ENCODE measurements around the gene CAPN14.

CAPN14 gene

DNA sequence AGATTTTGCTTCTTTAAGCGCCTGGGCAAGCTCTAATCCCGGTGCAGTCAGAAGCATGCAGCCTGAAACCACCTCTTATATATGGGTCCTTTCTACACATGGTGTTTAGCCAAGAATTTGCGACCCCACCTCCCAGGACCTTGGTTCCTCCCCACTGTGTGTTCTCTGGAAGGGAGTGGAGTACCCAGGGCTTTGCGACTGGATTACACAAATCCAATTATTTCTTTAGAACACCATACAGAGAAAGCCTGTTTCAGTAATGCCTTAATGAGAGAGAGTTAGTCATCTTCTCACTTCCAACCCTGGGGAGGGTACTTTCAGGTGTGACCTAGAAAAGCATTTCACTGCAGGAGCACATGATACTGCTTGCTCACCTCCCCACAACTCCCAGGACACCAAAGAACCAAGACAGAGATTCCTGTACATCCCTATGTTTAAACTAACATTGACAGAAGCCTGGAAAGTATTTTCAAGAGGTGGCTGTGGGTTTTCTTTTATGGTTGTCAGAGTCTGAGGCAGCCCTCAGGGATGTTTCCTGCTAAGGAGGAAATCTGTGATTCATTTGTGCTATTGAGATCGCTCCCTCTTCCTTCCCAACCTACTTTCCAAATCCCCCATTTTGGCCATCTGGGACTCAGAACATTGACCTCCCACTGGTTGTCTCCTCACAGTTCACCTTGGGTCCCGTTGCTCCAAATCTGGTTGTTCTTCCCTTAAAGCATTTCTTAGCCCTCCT is at the start of gene CAPN14:
TSS of gene CAPN14 (minus strand) at position 51 of the 736 bp plus-strand sequence. CDS start 12,068 bp downstream, outside the sequence.
- no peak for DNase-seq (ENCODE audit: low read depth in 3 of 3, low spot score in 1 of 3)

DNA sequence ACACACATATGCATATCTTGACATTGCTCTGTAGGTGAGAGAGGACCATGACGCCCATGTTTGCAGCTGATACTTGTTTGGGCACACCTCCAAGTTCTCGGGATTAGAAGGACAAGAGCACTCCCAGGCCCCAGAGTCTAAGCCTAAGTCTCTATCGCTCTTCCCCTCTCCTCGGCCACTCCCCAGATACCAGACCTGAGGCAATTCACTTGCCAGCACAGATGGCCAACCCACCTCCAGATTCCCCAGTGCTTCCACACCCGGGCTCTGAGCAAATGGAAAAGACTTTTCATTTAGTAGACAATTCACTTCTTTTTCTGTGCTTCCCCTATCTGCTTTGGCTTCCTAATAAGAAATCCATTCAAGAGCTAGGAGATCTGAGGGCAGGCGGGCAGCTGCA is 49.5 kb upstream of the CAPN14 start:
- no peak for DNase-seq (ENCODE audit: low read depth in 3 of 3, low spot score in 1 of 3)

DNA sequence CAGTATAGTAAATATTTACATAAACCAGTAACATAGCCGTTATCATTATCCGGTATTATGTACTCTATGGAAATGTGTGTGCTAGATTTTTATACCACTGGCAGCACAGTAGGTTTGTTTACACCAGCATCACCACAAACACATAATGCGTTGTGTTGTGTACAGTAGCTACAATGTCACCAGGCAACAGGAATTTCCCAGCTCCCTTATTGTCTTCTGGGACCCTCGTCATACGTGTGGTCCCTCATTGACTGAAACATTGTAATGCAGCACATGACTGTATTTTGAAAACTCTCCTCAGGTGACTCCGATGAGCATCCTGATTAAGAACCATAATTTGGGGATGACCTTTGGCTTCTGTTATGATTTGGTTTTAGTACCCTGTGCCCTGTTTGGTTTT is 47.9 kb upstream of the CAPN14 start:
- DNase-seq (ENCODE audit: low read depth in 3 of 3, low spot score in 1 of 3) = no peak

- no peak for DNase-seq (ENCODE audit: low read depth in 3 of 3, low spot score in 1 of 3)
Measured at GRCh38 chr2:31263636-31264190, 46.4 kb upstream of the CAPN14 start.

GRCh38 chr2:31260870-31261269 is 43.6 kb upstream of the CAPN14 start:
- no peak for DNase-seq (ENCODE audit: low read depth in 3 of 3, low spot score in 1 of 3)

- no peak for DNase-seq (ENCODE audit: low read depth in 3 of 3, low spot score in 1 of 3)
Measured at GRCh38 chr2:31259075-31259474, 41.8 kb upstream of the CAPN14 start.

- no peak for DNase-seq (ENCODE audit: low read depth in 3 of 3, low spot score in 1 of 3)
Measured at GRCh38 chr2:31258351-31258750, 41.0 kb upstream of the CAPN14 start.

DNA sequence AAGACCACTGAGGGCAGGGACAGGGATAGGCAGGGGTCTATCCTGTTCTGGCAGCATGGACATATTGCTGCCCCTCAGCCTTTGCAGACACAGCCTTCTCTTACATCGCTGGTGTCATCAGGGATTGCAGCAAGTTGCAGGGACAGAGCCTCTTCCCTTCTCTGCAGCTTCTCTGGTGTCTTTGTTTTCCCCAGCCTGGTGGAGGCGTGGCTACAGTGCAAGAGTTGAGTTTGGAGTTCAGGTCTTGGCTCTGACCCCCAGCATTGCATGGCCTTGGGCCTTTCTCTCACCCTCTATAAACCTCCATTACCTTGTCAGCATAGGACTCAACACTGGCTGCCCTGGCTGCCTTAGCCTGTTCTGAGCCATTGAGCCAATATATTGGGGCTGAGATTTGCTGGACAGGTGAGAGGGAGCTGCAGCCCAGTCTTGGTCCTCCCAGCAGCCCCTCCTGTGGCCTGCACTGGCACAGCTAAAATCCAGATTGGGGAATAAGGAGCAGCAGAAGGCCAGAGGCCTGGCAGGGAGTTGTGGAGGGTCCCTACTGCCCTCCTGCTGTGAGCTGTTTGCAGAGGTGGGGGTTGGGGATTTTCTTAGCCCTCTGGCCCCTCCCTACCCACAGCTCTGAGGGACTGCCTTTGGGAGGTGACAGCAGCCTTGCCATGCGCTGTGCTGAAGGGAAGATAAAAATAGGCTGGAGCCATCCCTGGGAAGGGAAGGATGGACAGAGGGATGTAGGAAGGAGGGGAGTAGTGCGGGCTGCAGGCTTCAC is 39.5 kb upstream of the CAPN14 start:
- no peak for DNase-seq (ENCODE audit: low read depth in 3 of 3, low spot score in 1 of 3)

DNA sequence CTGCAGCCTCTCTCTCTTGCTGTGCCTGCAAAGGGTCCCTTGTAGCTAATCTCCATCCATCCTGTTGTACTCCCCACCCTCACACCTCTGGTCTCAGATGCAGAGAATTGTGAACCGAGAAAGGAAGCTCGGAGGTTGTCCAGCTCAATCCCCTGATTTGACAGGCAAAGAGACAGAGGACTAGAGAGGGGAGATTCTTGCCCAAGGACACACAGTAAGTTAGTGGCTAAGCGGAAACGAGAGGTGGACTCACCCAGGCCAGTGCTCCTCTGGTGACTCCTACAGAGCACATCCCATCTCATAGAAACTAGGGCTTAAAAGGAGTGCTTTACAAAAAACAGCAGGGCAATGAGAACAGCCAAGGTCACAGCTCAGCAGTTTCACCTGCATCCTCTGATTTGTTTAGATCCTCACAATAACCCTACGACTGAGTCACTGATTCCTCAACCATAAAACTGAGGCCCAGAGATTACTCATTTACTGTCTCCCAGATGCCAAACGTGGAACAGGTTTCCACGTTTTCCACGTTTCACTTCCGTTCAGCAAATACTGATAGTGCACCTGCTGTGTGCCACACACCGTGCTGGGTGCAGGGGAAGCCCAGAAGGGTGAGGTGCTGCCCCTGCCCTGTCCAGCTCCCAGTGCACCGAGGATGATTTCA is 38.7 kb upstream of the CAPN14 start:
- no peak for DNase-seq (ENCODE audit: low read depth in 3 of 3, low spot score in 1 of 3)

DNA sequence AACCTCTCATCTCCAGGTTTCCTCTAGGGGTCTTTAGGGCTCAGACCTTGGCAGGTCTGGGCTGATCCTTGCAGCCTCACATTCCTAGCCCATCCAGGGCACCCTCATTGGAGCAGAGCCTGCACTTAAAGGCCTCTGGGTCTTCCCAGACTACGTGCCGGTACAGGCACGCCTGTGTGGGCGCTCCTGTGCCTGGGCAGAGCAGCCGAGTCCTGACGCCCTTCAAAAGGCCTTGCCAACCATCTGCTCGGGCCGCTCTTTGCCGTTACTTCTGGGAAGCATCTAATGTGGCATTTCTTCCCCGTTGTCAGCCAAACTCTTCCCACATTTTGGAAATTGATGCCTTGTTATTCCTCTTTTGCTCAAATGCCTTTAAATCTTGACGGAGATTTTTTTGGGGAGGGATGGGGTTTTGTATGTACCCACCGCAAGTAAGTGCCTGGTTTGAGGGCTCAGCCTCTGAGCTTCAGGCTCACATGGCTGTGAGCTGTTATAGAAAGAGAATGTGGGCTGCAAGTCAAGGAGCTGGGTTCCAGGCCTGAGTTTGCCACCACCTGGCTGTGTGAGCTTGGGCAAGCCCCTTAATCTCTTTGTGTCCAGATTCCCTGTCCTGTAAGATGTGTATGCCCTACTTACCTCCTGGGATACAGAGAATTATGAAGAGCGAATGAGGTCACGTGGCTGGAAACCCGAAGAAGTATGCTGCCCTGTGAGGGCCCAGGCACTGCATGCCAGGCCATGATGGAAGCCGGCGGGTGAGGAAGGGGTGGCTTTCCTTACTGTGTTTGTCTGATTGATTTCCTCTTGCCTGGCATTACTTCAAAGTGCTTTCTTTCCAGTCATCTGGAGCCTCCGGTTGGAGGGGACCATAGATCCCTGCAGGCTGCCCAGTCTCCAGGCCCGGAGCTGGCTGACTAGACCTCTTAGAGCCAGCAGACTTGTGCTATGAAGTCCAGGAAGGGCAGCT is 37.2 kb upstream of the CAPN14 start:
- DNase-seq (ENCODE audit: low read depth in 3 of 3, low spot score in 1 of 3) = no peak

DNA sequence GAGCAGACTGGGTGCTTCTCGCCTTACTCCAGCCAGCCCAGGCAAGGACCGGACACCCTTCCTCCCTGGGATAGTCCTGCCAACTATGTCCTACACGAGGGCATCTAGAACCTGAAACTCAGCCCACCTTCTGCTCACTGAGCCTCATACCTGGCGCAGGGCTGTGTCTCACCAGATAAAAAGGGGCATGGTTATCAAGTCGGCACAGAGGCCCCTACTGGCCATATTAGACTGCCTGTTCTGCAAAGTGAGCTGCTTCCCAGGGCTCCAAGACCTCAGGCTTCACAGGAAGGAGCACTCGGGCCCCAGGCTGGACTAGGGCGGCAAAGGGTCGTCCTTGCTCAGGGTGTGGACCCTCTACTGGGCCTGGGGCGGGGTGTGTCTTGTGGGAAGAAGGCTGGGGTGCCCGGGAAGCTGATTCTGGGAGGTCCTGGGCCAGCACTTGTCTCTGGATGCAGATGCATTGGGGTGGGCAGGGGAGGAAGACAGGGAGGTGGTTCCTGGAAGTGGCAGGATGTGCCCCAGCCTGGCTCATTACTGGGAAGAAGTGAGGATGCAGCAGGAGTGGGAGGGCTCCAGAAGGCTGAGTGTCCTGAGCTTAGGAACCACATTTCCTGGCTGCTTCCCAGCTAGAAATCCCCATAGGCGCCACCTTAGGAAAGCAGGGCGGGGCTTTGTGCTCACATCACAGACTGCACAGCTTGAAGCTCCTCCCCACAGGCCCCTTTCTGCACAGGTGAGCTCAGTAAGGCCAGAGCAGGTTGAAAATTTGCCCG is 36.2 kb upstream of the CAPN14 start:
- DNase-seq (ENCODE audit: low read depth in 3 of 3, low spot score in 1 of 3) = no peak

DNA sequence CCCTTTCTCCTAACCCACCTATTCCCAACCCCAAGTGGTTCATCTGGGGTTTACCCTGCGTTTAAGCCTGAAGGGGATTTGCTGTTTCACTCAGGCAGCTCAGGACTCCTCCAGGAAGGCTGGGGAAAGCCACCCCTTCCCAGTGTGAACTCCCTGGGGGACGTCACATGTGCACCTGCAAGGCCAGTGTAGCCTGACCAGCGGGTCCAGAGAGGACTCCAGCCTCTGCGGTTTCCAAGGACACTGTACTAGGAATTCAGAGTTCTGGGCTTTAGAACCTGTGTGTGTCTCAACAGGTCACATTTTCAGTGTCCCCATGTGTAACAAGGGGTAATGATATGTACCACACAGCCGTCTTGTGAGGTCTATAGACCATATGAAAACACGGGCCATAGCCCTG is 34.5 kb upstream of the CAPN14 start:
- DNase-seq (ENCODE audit: low read depth in 3 of 3, low spot score in 1 of 3) = no peak

GRCh38 chr2:31251018-31251417 is 33.7 kb upstream of the CAPN14 start:
- no peak for DNase-seq (ENCODE audit: low read depth in 3 of 3, low spot score in 1 of 3)

DNA sequence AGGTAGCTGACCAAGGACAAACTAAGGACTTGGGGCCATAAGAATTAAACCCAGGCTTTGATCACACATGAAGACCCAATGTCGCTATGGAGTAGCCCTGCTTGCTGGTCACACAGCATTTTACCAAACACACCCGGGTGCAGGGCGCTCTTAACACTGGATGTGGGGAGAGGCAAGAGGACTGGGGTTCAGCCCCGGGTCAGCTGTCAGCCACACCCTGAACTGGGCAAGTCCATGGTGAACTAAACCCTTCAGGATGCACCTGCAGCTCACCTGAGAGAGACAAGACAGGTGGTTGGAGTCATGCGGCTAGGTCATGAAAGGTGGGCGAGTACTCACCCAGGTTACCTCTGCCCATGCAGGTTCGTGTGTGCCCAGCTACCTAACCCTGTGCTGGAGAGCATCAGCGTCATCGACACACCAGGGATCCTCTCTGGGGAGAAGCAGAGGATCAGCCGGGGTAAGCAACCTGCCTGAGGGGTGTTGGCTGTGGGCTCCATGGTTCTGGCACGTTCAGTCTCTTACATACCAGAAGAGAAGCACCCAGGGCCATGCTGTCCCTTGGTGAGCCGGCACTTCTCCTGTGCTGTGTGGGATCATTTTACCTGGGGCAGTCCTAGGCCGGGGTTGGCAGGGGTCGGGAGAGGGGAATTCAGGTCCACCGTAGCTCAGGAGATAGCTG is 31.8 kb upstream of the CAPN14 start:
- DNase-seq (ENCODE audit: low read depth in 3 of 3, low spot score in 1 of 3) = no peak

GRCh38 chr2:31248139-31248538 is 30.8 kb upstream of the CAPN14 start:
- DNase-seq (ENCODE audit: low read depth in 3 of 3, low spot score in 1 of 3) = no peak

DNA sequence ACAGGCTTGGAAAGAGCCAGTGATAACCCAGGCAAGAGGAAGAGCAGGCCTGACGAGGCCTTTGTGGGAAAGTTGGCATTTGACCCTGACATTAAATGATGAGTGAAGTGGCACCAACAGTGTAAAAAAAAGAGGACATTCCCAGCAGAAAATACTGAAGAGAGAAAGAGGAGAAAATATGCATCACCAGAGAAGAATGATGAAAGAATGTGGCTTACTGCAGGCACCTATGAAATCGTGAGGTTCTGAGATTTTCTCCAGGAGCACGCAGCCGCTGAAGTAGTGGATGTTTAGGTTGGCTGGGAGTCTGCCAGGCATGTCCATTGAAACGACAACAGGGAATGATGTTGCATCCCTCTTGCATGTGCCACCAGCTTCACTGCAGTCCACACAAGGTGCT is 30.4 kb upstream of the CAPN14 start:
- no peak for DNase-seq (ENCODE audit: low read depth in 3 of 3, low spot score in 1 of 3)

DNA sequence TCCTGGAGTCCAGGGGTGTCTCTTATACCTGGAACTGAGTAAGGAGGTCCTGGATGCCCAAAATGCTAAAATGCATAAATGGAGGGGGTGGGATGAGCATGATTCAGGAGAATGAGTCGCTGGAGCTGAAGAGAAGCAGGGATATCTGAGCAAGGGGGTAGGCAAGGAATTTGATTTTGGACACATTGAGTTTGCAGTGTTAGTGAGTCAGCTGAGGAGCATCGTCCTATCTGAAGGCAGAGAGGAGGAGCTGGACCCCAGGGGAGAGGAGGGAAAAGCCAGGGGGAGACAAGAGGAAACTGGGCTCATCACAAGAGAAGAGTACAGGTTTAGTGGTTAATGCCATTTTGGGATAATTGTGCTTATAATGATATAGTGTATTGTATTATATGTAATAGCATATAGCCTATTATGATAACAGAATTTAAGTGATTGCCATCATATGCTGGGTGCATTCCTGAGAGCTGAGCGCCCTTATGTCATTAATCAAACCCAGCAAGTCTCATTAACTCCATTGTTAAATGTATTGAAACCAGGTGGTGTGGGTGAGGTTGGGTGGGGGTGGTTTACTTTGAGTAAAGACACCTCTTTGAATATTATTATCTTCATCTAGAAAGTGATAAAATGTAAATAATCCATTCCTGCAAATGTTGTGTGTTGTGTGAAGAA is 29.0 kb upstream of the CAPN14 start:
- no peak for DNase-seq (ENCODE audit: low read depth in 3 of 3, low spot score in 1 of 3)

GRCh38 chr2:31244101-31244500 is 26.8 kb upstream of the CAPN14 start:
- DNase-seq (ENCODE audit: low read depth in 3 of 3, low spot score in 1 of 3) = no peak

DNA sequence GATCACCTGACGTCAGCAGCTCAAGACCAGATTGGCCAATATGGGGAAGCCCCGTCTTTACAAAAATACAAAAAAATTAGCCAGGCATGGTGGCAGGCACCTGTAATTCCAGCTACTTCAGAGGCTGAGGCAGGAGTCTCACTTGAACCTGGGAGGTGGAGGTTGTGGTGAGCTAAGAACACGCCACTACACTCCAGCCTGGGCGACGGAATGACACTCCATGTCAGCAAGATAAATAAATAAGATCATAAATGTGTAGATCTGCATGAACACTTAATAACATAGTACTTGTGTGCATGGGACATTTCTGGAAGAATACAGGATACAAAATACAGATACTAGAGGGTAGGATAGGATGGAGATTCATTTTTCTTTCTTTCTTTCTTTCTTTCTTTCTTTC is 25.7 kb upstream of the CAPN14 start:
- DNase-seq (ENCODE audit: low read depth in 3 of 3, low spot score in 1 of 3) = no peak

Data from stimulated activated CD4-positive, alpha-beta T cell treated with anti-CD3 and anti-CD28 coated beads, TNF-alpha, amount 100 ng/mL, for 1 hour (primary cell).